RCC 7860 (cell line): Measurements from ENCODE around the gene OR52B2.
"Not testable (repeated sequence)": the region's sequence is repeated elsewhere in the genome, so short reads cannot be mapped to it uniquely, and the experiment has no call there.

Experiments used
- DNase-seq: peaks from one replicate; pipeline ENCODE4 v3.0.0-alpha.2; 2015; ENCODE audit warnings: low spot score
- FAIRE-seq: peaks from 2 replicates; lab custom pipeline; 2012; peaks lifted over from hg19 to GRCh38; lab: Jason Lieb, UNC

Gene OR52B2

DNA sequence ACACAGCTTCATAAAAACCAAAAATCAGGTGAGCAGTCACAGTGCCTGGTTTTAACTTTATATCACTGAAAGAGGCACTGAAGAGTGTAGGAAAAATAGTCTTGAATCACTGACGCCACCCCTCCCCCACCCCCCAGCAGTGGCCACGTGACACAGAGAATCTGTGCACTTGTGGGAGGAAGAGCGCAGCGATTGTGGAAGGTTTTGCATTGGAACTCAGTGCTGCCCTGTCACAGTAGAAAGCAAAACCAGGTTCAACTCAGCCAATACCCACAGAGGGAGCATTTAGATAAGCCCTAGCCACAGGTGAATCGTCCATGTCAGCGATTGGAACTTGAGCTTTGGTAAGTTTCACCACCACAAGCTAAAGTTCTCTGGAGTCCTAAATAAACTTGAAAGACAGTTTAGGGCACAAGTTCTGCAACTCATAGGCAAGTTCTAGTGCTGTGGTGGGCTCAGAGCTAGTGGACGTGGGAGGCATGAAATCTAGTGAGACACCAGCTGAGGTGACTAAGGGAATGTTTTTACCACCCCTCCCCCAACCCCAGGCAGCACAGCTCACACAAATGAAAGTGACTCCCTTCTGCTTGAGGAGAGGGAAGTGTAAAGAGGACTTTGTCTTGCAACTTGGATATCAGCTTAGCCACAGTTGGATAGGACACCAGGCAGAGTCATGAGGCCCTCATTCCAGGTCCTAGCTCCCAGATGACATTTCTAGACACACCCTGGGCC, 13.3 kb downstream of the OR52B2 start:
- no peak for FAIRE-seq
- no peak for DNase-seq

DNA sequence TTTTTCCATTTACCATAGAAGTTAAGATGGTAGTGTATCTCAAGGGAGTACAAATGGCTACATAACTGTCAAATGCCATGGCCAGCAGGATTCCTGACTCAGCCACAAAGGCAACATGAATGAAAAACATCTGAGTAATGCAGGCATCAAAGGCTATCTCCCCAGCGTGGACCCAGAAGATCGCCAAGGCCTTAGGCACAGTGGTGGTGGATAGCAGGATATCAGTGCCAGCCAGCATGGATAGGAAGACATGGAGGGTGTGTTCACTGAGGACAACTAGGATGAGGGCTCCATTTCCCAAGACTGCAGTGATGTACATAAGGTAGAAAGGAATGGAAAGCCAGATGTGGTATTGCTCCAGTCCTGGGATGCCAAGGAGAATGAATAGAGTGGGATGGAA, 18.0 kb downstream of the OR52B2 start:
- no peak for FAIRE-seq
- DNase-seq, result no peak

DNA sequence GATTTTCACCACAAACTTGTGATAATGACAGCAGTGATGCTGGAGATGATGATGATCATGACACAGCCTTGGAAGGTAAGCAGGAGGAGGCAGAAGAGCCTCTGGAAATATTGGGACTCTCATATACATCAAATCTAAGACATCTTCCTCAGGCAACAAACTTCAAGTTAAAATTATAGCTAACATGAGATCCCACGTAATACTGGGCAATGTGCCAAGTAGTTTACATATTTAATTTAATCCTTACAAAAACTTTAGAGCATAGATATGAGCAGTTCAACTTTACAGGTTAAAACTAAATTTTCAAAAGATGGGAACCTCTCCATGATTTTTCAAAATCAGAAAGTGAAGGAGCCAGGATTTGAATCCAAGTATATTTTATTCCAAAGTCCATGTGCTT, 19.0 kb downstream of the OR52B2 start:
- no peak for DNase-seq
- FAIRE-seq, result no peak

DNA sequence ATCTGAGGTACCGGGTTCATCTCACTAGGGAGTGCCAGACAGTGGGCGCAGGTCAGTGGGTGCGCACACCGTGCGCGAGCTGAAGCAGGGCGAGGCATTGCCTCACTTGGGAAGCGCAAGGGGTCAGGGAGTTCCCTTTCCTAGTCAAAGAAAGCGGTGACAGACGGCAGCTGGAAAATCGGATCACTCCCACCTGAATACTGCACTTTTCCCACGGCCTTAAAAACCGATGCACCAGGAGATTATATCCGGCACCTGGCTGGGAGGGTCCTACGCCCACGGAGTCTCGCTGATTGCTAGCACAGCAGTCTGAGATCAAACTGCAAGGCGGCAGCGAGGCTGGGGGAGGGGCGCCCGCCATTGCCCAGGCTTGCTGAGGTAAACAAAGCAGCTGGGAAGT, 26.4 kb downstream of the OR52B2 start:
- not testable (repeated sequence) for FAIRE-seq, DNase-seq

DNA sequence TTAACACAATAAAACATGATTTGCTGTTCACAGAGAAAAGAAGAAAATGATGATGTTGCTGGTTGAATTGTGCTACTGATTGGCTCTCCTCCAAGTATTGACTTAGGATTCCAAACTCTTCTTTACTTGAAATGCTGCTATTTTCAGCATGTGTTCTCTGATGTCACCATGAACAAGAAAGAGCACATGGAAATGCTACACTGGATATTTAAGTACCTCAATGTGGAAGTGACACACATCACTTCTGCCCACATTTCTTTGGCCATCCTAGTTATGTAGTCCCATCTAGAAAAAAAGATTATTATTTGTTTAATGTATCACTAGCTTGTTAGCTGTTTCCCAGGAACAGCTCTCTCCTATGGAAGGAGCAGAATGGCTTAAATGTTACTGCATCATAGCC, 27.2 kb downstream of the OR52B2 start:
- FAIRE-seq (no peak), DNase-seq (no peak)

DNA sequence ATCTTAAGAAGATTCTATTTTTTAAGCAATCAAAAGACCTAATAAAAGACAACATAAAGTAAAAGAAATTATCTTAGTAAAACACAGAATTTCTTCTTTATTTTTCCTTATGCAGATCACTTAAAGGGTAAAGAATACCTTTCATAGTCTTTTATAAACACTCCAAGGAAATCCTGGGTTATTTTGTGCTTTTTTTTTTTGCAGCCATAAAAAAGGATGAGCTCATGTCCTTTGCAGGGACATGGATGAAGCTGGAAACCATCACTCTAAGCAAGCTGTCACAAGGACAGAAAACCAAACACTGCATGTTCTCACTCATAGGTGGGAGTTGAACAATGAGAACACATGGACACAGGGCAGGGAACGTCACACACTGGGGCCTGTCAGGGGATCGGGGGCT, 34.2 kb downstream of the OR52B2 start:
- DNase-seq, FAIRE-seq: not testable (repeated sequence)

DNA sequence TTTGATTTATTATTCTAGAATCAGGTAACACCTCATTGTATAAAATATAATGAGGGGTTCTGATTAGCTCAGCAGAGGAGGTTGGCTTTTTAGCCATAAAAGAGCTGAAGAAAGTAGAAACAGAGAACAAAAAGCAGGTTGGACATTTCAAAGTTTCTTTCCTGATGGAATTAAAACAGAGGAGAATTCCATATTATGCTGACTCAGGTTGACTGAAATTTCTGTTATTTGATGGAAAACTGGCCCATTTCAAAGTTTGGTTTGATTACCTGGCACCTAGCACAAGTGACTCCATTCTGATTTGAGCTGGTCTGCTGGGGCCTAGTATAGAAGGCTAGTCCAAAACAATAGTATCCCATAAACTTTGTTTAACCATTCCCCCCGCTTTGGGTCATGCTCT, 37.7 kb downstream of the OR52B2 start:
- DNase-seq, result no peak
- FAIRE-seq, result no peak

DNA sequence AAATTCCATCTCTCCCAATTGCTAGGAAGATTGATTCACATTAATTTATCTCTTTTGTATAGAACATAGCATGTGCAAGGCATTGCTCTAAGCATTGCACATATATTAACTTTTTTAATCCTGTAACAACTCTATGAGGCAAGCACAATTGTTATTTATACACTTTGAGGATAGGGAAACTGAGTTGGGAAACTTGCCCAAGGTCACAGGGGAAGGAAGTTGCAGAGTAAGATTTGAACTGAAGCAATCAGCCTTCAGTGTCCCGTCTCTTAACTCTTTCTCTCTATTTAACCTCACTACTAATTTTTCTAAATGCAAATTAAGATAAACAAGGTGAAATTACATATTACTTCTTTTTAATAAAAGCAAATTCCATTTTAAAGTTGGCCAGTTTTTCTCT, 40.5 kb downstream of the OR52B2 start:
- FAIRE-seq, result no peak
- DNase-seq, result no peak

DNA sequence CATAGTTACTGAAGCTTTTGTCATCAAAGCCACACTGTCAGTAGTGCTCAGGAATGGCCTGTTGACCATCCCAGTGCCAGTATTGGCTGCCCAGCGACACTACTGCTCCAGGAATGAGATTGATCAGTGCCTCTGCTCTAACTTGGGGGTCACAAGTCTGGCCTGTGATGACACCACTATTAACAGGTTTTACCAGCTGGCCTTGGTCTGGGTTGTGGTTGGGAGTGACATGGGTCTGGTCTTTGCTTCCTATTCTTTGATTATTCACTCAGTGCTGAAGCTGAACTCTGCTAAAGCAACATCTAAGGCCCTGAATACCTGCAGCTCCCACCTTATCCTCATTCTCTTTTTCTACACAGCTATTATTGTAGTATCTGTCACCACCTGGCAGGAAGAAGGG, 41.1 kb downstream of the OR52B2 start:
- no peak for DNase-seq
- FAIRE-seq, result no peak

DNA sequence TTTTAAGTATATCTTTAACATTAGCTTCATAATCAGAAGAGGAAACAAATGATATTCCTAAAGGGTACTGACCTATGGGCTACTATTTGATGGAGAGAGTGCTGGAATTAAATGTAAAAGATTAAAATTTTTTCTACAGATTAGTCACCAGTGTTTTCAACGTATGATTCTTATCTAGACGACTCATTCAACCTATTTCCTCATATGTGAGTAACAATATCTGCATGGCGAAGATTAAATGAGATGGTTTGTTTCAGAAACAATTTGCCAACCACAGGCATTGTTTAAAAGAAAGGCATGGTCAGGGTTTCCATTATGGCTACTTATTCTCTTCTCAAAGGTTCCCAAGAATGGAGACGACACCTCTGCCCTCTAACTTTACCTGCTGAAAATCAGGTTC, 42.2 kb downstream of the OR52B2 start:
- DNase-seq (no peak), FAIRE-seq (no peak)

DNA sequence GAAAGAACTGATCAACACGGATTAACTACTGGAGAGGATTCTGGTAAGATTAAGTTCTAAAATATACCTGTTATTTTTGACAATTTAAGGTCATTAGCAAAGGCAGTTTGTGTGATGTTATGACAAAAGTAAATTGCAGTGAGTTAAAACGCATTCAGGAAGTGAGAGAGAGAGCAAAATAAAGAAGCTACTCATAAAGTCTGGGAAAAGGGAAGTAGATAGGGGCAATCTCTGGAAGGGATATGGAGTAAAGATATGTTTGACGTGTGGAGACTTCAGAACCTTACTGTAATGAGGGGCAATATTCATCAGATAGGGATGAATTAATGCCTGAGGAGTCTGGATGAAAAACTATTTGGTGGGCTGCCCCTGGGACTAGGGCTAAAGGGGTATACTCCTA, 45.9 kb downstream of the OR52B2 start:
- DNase-seq, result no peak
- FAIRE-seq, result no peak
